ENCODE results near the gene DCTN1.

- TF ChIP-seq POLR2AphosphoS5 (IDR thresholded peaks at IDR 0.05; ENCODE audit: low read depth, low read length) (no peak), POLR2A (IDR thresholded peaks at IDR 0.05; ENCODE audit: low read depth, low read length) (no peak), SPI1 (IDR thresholded peaks at IDR 0.05; ENCODE audit: low read depth, low read length) (no peak), TAF1 (IDR thresholded peaks at IDR 0.05; ENCODE audit: low read depth, low read length) (no peak), POU2F2 (IDR thresholded peaks at IDR 0.05; ENCODE audit: low read depth, low read length) (no peak), PAX5 (IDR thresholded peaks at IDR 0.05; ENCODE audit: insufficient read depth, low read length, severe bottlenecking) (no peak)
These were observed at the start of gene DCTN1 for GRCh38 chr2:74379851-74380789.
